Natural killer cell (primary cell): ENCODE data around the gene LARGE1. TPM values are rescaled to one million over a fixed set of nuclear protein-coding genes. Genes with fewer than 3 reads are reported as not detected.

ENCODE experiments used
- ATAC-seq, 3 donors: fragments of 150-1000 bp in 2 of 3; fragments of 200-7000 bp in 1 of 3; cut with Tn5 transposase; 1 replicate in 1 of 3; 2 replicates in 2 of 3; pipeline ENCODE4 v1.10.0; 2021; ENCODE audit warnings: mild to moderate bottlenecking in 2 of 3, moderate library complexity in 2 of 3
- DNase-seq, 2 donors: peaks; one replicate each; pipeline versions ENCODE4 v3.0.0 to v3.0.0-alpha.2; 2013 to 2021; ENCODE audit warnings: mixed read lengths in 1 of 2
- H3K27ac ChIP-seq: one replicate; pipeline ENCODE4 v1.5.1; 2013; ENCODE audit warnings: mild to moderate bottlenecking, low read length
- H3K27me3 ChIP-seq: one replicate; pipeline ENCODE4 v1.6.1; 2013; ENCODE audit warnings: low read length; ENCODE audit not compliant: control insufficient read depth, insufficient read depth
- H3K36me3 ChIP-seq: one replicate; pipeline ENCODE4 v1.6.1; 2013; ENCODE audit warnings: low read length; ENCODE audit not compliant: control insufficient read depth, insufficient read depth
- H3K4me1 ChIP-seq: one replicate; pipeline ENCODE4 v1.6.1; 2013; ENCODE audit warnings: low read length; ENCODE audit not compliant: control insufficient read depth, insufficient read depth
- H3K4me3 ChIP-seq: one replicate; pipeline ENCODE4 v1.5.1; 2013; ENCODE audit warnings: low read length
- H3K9me3 ChIP-seq: one replicate; pipeline ENCODE4 v1.6.1; 2013; ENCODE audit warnings: low read length; ENCODE audit not compliant: control insufficient read depth, insufficient read depth
- H3K27ac Mint-ChIP-seq, 2 donors: one replicate each; pipeline ENCODE4 v1.8.0; 2022; ENCODE audit warnings: mild to moderate bottlenecking in 2 of 2, mixed read lengths in 2 of 2, moderate library complexity in 1 of 2
- H3K27me3 Mint-ChIP-seq, 2 donors: one replicate each; pipeline ENCODE4 v1.8.0; 2022; ENCODE audit warnings: low read depth in 2 of 2, mixed read lengths in 2 of 2
- H3K36me3 Mint-ChIP-seq: one replicate; pipeline ENCODE4 v1.8.0; 2022; ENCODE audit warnings: mixed read lengths
- H3K4me1 Mint-ChIP-seq, 2 donors: one replicate each; pipeline ENCODE4 v1.8.0; 2022; ENCODE audit warnings: mixed read lengths in 2 of 2
- H3K4me3 Mint-ChIP-seq: one replicate; pipeline ENCODE4 v1.8.0; 2022; ENCODE audit warnings: mild to moderate bottlenecking, moderate library complexity, mixed read lengths
- H3K9me3 Mint-ChIP-seq, 2 donors: one replicate each; pipeline ENCODE4 v1.8.0; 2022; ENCODE audit warnings: mixed read lengths in 2 of 2
- WGBS: methylation state at CpG from one replicate; pipeline ENCODE4 v1.1.7; 2013; ENCODE audit warnings: missing lambda C conversion rate; ENCODE audit not compliant: insufficient coverage; 5-methylcytosine and 5-hydroxymethylcytosine counted together
- intact Hi-C: fragments of 100-400 bp; cut with micrococcal nuclease; formaldehyde crosslinking; loops from one replicate; pipeline ENCODE4 v1.14.2; 2022
- total RNA-seq, 4 donors: library from RNA; stranded (reverse); fragments of 120-200 nt in 1 of 4; gene quantifications; one replicate each; pipeline versions ENCODE4 v1.2.3 to v1.2.4, GENCODE V29; 2013 to 2022
- TF ChIP-seq, protein P1 (sequence below): fragments of 200-600 bp; IDR thresholded peaks from one replicate; pipeline ENCODE4 v1.8.0; 2022; ENCODE audit warnings: antibody characterized with exemption

The LARGE1 gene
- total RNA-seq, 3 donors from 2014 or later (not counting 1 experiment from before 2014, with no cell fraction given), result 2.6 to 11.6 (median 4.1) TPM

GRCh38 chr22:33331017-33331416, 589.3 kb downstream of the LARGE1 start:
- intact Hi-C loops, result no loop called here
- no peak overlapping the region for H3K4me3 Mint-ChIP-seq
- no peak overlapping the region for H3K27ac Mint-ChIP-seq
- Histone ChIP-seq H3K9me3 (no peaks in the 10 kb centered on the region), H3K27me3 (no peaks in the 10 kb centered on the region), H3K27ac (no peak overlapping the region), H3K4me3 (no peak overlapping the region), H3K4me1 (no peaks in the 10 kb centered on the region), H3K36me3 (no peaks in the 10 kb centered on the region)
- H3K9me3 Mint-ChIP-seq, result no peaks in the 10 kb centered on the region
- H3K36me3 Mint-ChIP-seq, result no peaks in the 10 kb centered on the region
- H3K4me1 Mint-ChIP-seq, result no peaks in the 10 kb centered on the region
- peaks cover 0 to 7% of the 10 kb centered on the region in 2 donors for H3K27me3 Mint-ChIP-seq
- TF ChIP-seq, protein P1, sequence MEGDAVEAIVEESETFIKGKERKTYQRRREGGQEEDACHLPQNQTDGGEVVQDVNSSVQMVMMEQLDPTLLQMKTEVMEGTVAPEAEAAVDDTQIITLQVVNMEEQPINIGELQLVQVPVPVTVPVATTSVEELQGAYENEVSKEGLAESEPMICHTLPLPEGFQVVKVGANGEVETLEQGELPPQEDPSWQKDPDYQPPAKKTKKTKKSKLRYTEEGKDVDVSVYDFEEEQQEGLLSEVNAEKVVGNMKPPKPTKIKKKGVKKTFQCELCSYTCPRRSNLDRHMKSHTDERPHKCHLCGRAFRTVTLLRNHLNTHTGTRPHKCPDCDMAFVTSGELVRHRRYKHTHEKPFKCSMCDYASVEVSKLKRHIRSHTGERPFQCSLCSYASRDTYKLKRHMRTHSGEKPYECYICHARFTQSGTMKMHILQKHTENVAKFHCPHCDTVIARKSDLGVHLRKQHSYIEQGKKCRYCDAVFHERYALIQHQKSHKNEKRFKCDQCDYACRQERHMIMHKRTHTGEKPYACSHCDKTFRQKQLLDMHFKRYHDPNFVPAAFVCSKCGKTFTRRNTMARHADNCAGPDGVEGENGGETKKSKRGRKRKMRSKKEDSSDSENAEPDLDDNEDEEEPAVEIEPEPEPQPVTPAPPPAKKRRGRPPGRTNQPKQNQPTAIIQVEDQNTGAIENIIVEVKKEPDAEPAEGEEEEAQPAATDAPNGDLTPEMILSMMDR, result no peak
- DNase-seq (no peak), ATAC-seq (no peak)
- 90% methylated on average over 1 of the region's 1 CpG for WGBS

DNA sequence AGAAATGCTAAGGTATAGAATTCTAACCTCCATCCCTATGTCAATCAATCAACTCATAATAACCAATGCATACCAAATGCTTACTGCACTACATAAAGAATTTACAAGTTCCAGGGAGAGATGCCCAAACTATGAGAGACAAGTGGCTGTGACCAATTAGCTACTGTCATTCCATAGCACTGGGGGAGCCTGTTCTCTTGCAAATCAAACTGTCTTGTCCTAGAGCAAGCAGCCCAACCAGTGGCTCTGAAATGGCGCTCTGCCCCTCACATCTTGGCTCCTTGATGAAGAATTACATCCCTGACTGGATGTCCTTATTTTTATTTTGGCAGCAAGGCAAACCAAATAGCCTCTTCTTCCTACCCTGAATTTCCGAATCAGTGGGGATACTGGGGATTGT, 589.7 kb downstream of the LARGE1 start:
- intact Hi-C loops, result no loop called here
- Mint-ChIP-seq H3K4me3 (no peak overlapping the region), H3K27me3 (peaks cover 0 to 7% of the 10 kb centered on the region in 2 donors), H3K9me3 (no peaks in the 10 kb centered on the region), H3K4me1 (no peaks in the 10 kb centered on the region), H3K36me3 (no peaks in the 10 kb centered on the region), H3K27ac (no peak overlapping the region)
- 94% methylated on average over 1 of the region's 2 CpGs for WGBS
- Histone ChIP-seq H3K36me3 (no peaks in the 10 kb centered on the region), H3K27me3 (no peaks in the 10 kb centered on the region), H3K27ac (no peak overlapping the region), H3K4me1 (no peaks in the 10 kb centered on the region), H3K9me3 (no peaks in the 10 kb centered on the region), H3K4me3 (no peak overlapping the region)
- ATAC-seq, result no peak
- TF ChIP-seq, protein P1, result no peak
- no peak for DNase-seq

DNA sequence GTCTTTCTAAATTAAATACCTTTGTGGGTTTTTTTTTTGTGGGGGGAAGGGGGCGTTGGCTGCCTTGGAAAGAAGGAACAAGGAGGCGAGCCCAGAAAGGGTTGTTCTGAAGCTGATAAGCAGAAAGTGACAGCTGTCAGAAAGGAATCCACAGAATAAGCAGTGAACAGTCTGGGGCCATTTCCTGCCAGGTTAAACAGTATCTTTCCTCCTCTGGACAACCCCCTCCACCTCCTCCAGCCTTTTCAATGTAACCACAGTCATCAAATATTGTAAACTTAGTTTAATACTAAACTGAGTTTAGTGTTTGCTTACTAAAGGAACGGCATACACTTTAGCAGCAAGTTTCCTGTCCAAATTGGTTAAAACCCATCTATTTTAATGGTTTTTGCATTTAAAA, 590.9 kb downstream of the LARGE1 start:
- WGBS, result 9% methylated on average over 2 of the region's 3 CpGs
- H3K9me3 ChIP-seq, result no peaks in the 10 kb centered on the region
- TF ChIP-seq, protein P1, result no peak
- H3K4me3 ChIP-seq, result no peak overlapping the region
- Mint-ChIP-seq H3K4me1 (no peaks in the 10 kb centered on the region), H3K27ac (no peak overlapping the region), H3K27me3 (peaks cover 0 to 7% of the 10 kb centered on the region in 2 donors), H3K9me3 (no peaks in the 10 kb centered on the region), H3K36me3 (no peaks in the 10 kb centered on the region), H3K4me3 (no peak overlapping the region)
- no peak overlapping the region for H3K27ac ChIP-seq
- no peaks in the 10 kb centered on the region for H3K27me3 ChIP-seq
- ATAC-seq (no peak), DNase-seq (no peak)
- no peaks in the 10 kb centered on the region for H3K36me3 ChIP-seq
- intact Hi-C loops, result no loop called here
- H3K4me1 ChIP-seq, result no peaks in the 10 kb centered on the region

GRCh38 chr22:33328789-33329296, 591.4 kb downstream of the LARGE1 start:
- H3K4me3 ChIP-seq, result no peak overlapping the region
- ATAC-seq (no peak), DNase-seq (no peak)
- TF ChIP-seq, protein P1, result no peak
- intact Hi-C loops, result no loop called here
- H3K36me3 Mint-ChIP-seq, result no peaks in the 10 kb centered on the region
- H3K27me3 ChIP-seq, result no peaks in the 10 kb centered on the region
- H3K27me3 Mint-ChIP-seq, result peaks cover 0 to 7% of the 10 kb centered on the region in 2 donors
- no peaks in the 10 kb centered on the region for H3K4me1 ChIP-seq
- H3K36me3 ChIP-seq, result no peaks in the 10 kb centered on the region
- H3K4me3 Mint-ChIP-seq, result no peak overlapping the region
- WGBS, result 97% methylated on average over 1 of the region's 2 CpGs
- no peaks in the 10 kb centered on the region for H3K9me3 ChIP-seq
- no peaks in the 10 kb centered on the region for H3K9me3 Mint-ChIP-seq
- H3K4me1 Mint-ChIP-seq, result no peaks in the 10 kb centered on the region
- H3K27ac Mint-ChIP-seq, result no peak overlapping the region
- H3K27ac ChIP-seq, result no peak overlapping the region
